HepG2 (cell line): ENCODE measurements around the gene TEAD3. TPM values are rescaled to one million over a fixed set of nuclear protein-coding genes. Genes with fewer than 3 reads are reported as not detected.

Experiments
- AGO2 ChIP-seq: fragments of 200-400 bp; formaldehyde crosslinking; optimal IDR thresholded peaks from 2 replicates; pipeline ENCODE3; 2017; ENCODE audit warnings: mild to moderate bottlenecking, low read depth, low read length, moderate library complexity
- ARNT2 ChIP-seq: sonication (generic); formaldehyde crosslinking; IDR thresholded peaks from 2 replicates; pipeline ENCODE4 v1.8.0; 2022; ENCODE audit warnings: mild to moderate bottlenecking, low read depth, missing genetic modification reagents, moderate library complexity
- CBX1 ChIP-seq: IDR thresholded peaks from one replicate; pipeline ENCODE4 v1.6.1; 2016; ENCODE audit warnings: antibody characterized with exemption, low read depth
- FOSL1 ChIP-seq: sonication (generic); formaldehyde crosslinking; IDR thresholded peaks from 2 replicates; pipeline ENCODE4 v1.9.0; 2021; ENCODE audit warnings: missing genetic modification reagents, borderline replicate concordance
- LCORL ChIP-seq, 2 experiments: fragments of 450-650 bp in 1 of 2; sonication (generic) in 1 of 2; formaldehyde crosslinking in 1 of 2; IDR thresholded peaks; 2 replicates each; pipeline versions ENCODE4 v1.5.0 to v1.6.1; 2017 to 2020; ENCODE audit warnings: antibody characterized with exemption in 1 of 2, missing genetic modification reagents in 1 of 2
- MAX ChIP-seq: IDR thresholded peaks from 2 replicates; pipeline ENCODE4 v1.6.1; 2012; ENCODE audit warnings: inconsistent platforms
- MAZ ChIP-seq, 2 experiments: sonication (generic) in 1 of 2; formaldehyde crosslinking in 1 of 2; IDR thresholded peaks; 2 replicates each; pipeline versions ENCODE4 v1.5.0 to v1.6.1; 2012 to 2020; ENCODE audit warnings: low read depth in 2 of 2, mild to moderate bottlenecking in 2 of 2, borderline replicate concordance in 1 of 2, improper control_type of control experiment in 1 of 2, low read length in 1 of 2, missing genetic modification reagents in 1 of 2, moderate library complexity in 1 of 2
- MTA3 ChIP-seq: sonication (generic); formaldehyde crosslinking; IDR thresholded peaks from 2 replicates; pipeline ENCODE4 v1.4.0; 2020; ENCODE audit warnings: missing genetic modification reagents
- NFKB2 ChIP-seq: sonication (generic); formaldehyde crosslinking; IDR thresholded peaks from 2 replicates; pipeline ENCODE4 v1.4.0; 2020; ENCODE audit warnings: missing genetic modification reagents, borderline replicate concordance
- PHF5A ChIP-seq: IDR thresholded peaks from one replicate; pipeline ENCODE4 v1.6.1; 2018; ENCODE audit warnings: low read depth, missing genetic modification reagents; ENCODE audit not compliant: unreplicated experiment
- RARA ChIP-seq: IDR thresholded peaks from 2 replicates; pipeline ENCODE4 v1.6.1; 2016; ENCODE audit warnings: missing genetic modification reagents, missing compliant biosample characterization
- RARG ChIP-seq: sonication (generic); formaldehyde crosslinking; IDR thresholded peaks from 2 replicates; pipeline ENCODE4 v1.4.0; 2020; ENCODE audit warnings: low read depth, mild to moderate bottlenecking, missing genetic modification reagents
- SNAI1 ChIP-seq: sonication (generic); formaldehyde crosslinking; IDR thresholded peaks from 2 replicates; pipeline ENCODE4 v1.5.0; 2020; ENCODE audit warnings: mild to moderate bottlenecking, missing genetic modification reagents, borderline replicate concordance
- SOX6 ChIP-seq, 2 experiments: fragments of 450-650 bp in 1 of 2; sonication (generic) in 1 of 2; formaldehyde crosslinking in 1 of 2; IDR thresholded peaks; 2 replicates each; pipeline versions ENCODE4 v1.4.0 to v1.6.1; 2017 to 2020; ENCODE audit warnings: antibody characterized with exemption in 1 of 2, mild to moderate bottlenecking in 1 of 2, missing genetic modification reagents in 1 of 2
- ZBTB40 ChIP-seq, 2 experiments: fragments of 450-650 bp in 1 of 2; sonication (generic) in 1 of 2; formaldehyde crosslinking in 1 of 2; IDR thresholded peaks; 2 replicates each; pipeline versions ENCODE4 v1.6.1 to v1.8.0; 2016 to 2022; ENCODE audit warnings: antibody characterized with exemption in 1 of 2, mild to moderate bottlenecking in 1 of 2, missing genetic modification reagents in 1 of 2
- ZBTB7A ChIP-seq: sonication (generic); formaldehyde crosslinking; IDR thresholded peaks from 2 replicates; pipeline ENCODE4 v1.8.0; 2022; ENCODE audit warnings: mild to moderate bottlenecking, missing genetic modification reagents
- ZFP37 ChIP-seq: sonication (generic); formaldehyde crosslinking; IDR thresholded peaks from 2 replicates; pipeline ENCODE4 v1.4.0; 2020; ENCODE audit warnings: missing genetic modification reagents, borderline replicate concordance
- ZNF136 ChIP-seq: sonication (generic); formaldehyde crosslinking; IDR thresholded peaks from 2 replicates; pipeline ENCODE4 v1.8.1; 2022; ENCODE audit warnings: low read depth, mild to moderate bottlenecking, moderate library complexity, missing genetic modification reagents
- ZNF549 ChIP-seq: sonication (generic); formaldehyde crosslinking; IDR thresholded peaks from 2 replicates; pipeline ENCODE4 v1.5.0; 2020; ENCODE audit warnings: missing genetic modification reagents
- polyA plus RNA-seq, 8 experiments: library from polyadenylated mRNA; depleted of rRNA in 3 of 8; stranded (reverse) in 7 of 8; unstranded in 1 of 8; fragments of >200 nt; fragmentation: Illumina TruSeq in 4 of 8; extraction: Trizol in 4 of 8; gene quantifications; 2 replicates each; pipeline versions ENCODE4 v1.2.1 to v1.2.3, GENCODE V29; 2011 to 2016; ENCODE audit warnings: low read depth in 4 of 8, missing spikeins in 1 of 8, mixed read lengths in 1 of 8; ENCODE audit not compliant: insufficient read depth in 1 of 8
- total RNA-seq, 5 experiments: library from RNA; depleted of rRNA; stranded (reverse); fragments of >200 nt; fragmentation: Illumina TruSeq; extraction: Trizol; gene quantifications; 2 replicates each; pipeline ENCODE4 v1.2.3, GENCODE V29; 2016; ENCODE audit warnings: low read depth in 1 of 5

Gene TEAD3
- total and polyA plus RNA-seq, 2 of the 13 experiments (the other 11 are each of a cell fraction or from before 2014, with no cell fraction given) = 15.1 to 16.5 TPM

- TF ChIP-seq SNAI1 (CRISPR knock-in tag) (no peak), NFKB2 (CRISPR knock-in tag) (peak; percentile 91; the same call in 1 of the 2 replicates), LCORL (IDR thresholded peaks at IDR 0.05) (no peak), LCORL (CRISPR knock-in tag; IDR thresholded peaks at IDR 0.05) (no peak; the same call in 1 of the 2 replicates), CBX1 (no peak), FOSL1 (CRISPR knock-in tag) (no peak), SOX6 (IDR thresholded peaks at IDR 0.05) (no peak), SOX6 (CRISPR knock-in tag; IDR thresholded peaks at IDR 0.05) (peak; percentile 51), MAX (peak; percentile 91), MAZ (IDR thresholded peaks at IDR 0.05; ENCODE audit: borderline replicate concordance, low read depth, low read length) (peak; percentile 44), MAZ (CRISPR knock-in tag; IDR thresholded peaks at IDR 0.05; ENCODE audit: low read depth) (peak; percentile 96), ZNF549 (CRISPR knock-in tag) (no peak), ZNF136 (0 out of 2 replicates have a peak, but pooled peaks have one; percentile 57), MTA3 (CRISPR knock-in tag) (no peak), AGO2 (peak; percentile 48), PHF5A (peak; percentile 38), RARA (CRISPR knock-in tag) (no peak), ZFP37 (no peak; the same call in 1 of the 2 replicates), RARG (CRISPR knock-in tag) (no peak), ARNT2 (CRISPR knock-in tag) (peak; percentile 98), ZBTB7A (0 out of 2 replicates have a peak, but pooled peaks have one; percentile 20), ZBTB40 (IDR thresholded peaks at IDR 0.05) (no peak), ZBTB40 (CRISPR knock-in tag; IDR thresholded peaks at IDR 0.05) (0 out of 2 replicates have a peak, but pooled peaks have one; percentile 53)
Observed at GRCh38 chr6:35452183-35453090, 44.4 kb downstream of the TEAD3 start, which contains the start of gene FANCE (continued).
